Smooth muscle cell (in vitro differentiated cells): ENCODE results near the gene PREPL. TPM values are rescaled to one million over a fixed set of nuclear protein-coding genes. Genes with fewer than 3 reads are reported as not detected.

Experiments
- DNase-seq: peaks from one replicate; lab custom pipeline; 2025; ENCODE audit not compliant: unreplicated experiment; lab: John Stamatoyannopoulos, UW
- H2AFZ ChIP-seq: fragments of 200-600 bp; sonication (generic); 2 replicates; pipeline ENCODE4 v1.6.0; 2016; ENCODE audit warnings: antibody characterized with exemption, low read depth, mild to moderate bottlenecking
- H3F3A ChIP-seq: fragments of 200-600 bp; sonication (generic); 2 replicates; pipeline ENCODE4 v1.6.0; 2017; ENCODE audit warnings: antibody characterized with exemption, low read depth
- H3K27ac ChIP-seq: fragments of 200-600 bp; sonication (generic); 2 replicates; pipeline ENCODE4 v1.5.1; 2016; ENCODE audit warnings: low read depth, mild to moderate bottlenecking
- H3K27me3 ChIP-seq: fragments of 200-600 bp; sonication (generic); 2 replicates; pipeline ENCODE4 v1.6.1; 2016; ENCODE audit warnings: low read depth, mild to moderate bottlenecking
- H3K36me3 ChIP-seq: fragments of 200-600 bp; sonication (generic); 2 replicates; pipeline ENCODE4 v1.5.1; 2016; ENCODE audit warnings: low read depth
- H3K4me1 ChIP-seq: fragments of 200-600 bp; sonication (generic); 2 replicates; pipeline ENCODE4 v1.5.1; 2016; ENCODE audit warnings: low read depth
- H3K4me2 ChIP-seq: fragments of 200-600 bp; sonication (generic); 2 replicates; pipeline ENCODE4 v1.6.0; 2016; ENCODE audit warnings: mild to moderate bottlenecking
- H3K4me3 ChIP-seq: fragments of 200-600 bp; sonication (generic); 2 replicates; pipeline ENCODE4 v1.5.1; 2016; ENCODE audit warnings: mild to moderate bottlenecking
- H3K79me2 ChIP-seq: fragments of 200-600 bp; sonication (generic); 2 replicates; pipeline ENCODE4 v1.6.0; 2016; ENCODE audit warnings: low read depth, mild to moderate bottlenecking
- H3K9ac ChIP-seq: fragments of 200-600 bp; sonication (generic); 2 replicates; pipeline ENCODE4 v1.6.0; 2016; ENCODE audit warnings: low read depth
- H3K9me3 ChIP-seq: fragments of 200-600 bp; sonication (generic); replicated peaks from 2 replicates; pipeline ENCODE4 v1.5.1; 2016; ENCODE audit warnings: low read depth
- H4K20me1 ChIP-seq: fragments of 200-600 bp; sonication (generic); 2 replicates; pipeline ENCODE4 v1.6.0; 2016; ENCODE audit warnings: low read depth
- CTCF ChIP-seq: fragments of 200-600 bp; sonication (generic); IDR thresholded peaks from 2 replicates; pipeline ENCODE4 v1.5.1; 2017; ENCODE audit warnings: borderline replicate concordance, mild to moderate bottlenecking, antibody characterized with exemption; ENCODE audit not compliant: insufficient read depth, poor library complexity, severe bottlenecking
- WGBS: methylation state at CpG from one replicate; pipeline ENCODE4 v1.1.7; 2016; ENCODE audit warnings: low lambda C conversion rate; 5-methylcytosine and 5-hydroxymethylcytosine counted together
- polyA plus RNA-seq: library from polyadenylated mRNA; unstranded; fragments of >200 nt; fragmentation: Nextera tagmentation; extraction: Ambion mirVana; gene quantifications from 2 replicates; pipeline ENCODE4 v1.2.1, GENCODE V29; 2016
- total RNA-seq: library from RNA; depleted of rRNA; stranded (reverse); fragments of >200 nt; gene quantifications from 2 replicates; pipeline ENCODE4 v1.2.3, GENCODE V29; 2014

Gene PREPL
- total and polyA plus RNA-seq, 2 experiments from 2014 or later = 16.7 to 43.8 TPM

DNA sequence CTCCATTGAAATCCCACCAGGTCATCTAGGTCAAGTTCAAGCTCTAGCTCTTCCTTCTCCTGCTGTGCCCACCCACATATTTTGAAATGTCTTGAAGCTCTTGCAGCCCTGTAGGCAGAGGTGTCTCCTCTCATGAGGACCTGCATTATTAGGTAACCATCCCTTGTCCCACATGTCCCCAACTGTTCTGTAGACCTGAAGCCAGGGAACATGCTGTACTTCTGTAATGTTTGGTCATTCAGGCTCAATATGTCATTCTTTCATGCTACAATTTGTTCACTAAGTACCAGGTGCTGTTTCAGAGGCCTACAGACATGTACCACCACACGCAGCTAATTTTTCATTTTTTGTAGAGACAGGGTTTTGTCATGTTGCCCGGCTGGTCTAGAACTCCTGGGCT, 63.9 kb downstream of the PREPL start:
- H2AFZ ChIP-seq = no peak overlapping the region
- no peaks in the 10 kb centered on the region for H3K9me3 ChIP-seq
- 84% methylated on average over 2 of the region's 2 CpGs for WGBS
- no peaks in the 10 kb centered on the region for H3F3A ChIP-seq
- peaks cover 19% of the 10 kb centered on the region for H3K27me3 ChIP-seq
- no peak overlapping the region for H3K4me2 ChIP-seq
- TF ChIP-seq CTCF = no peak
- DNase-seq = no peak
- no peak overlapping the region for H3K4me3 ChIP-seq
- H3K9ac ChIP-seq = no peak overlapping the region
- no peaks in the 10 kb centered on the region for H3K4me1 ChIP-seq
- no peaks in the 10 kb centered on the region for H4K20me1 ChIP-seq
- no peaks in the 10 kb centered on the region for H3K36me3 ChIP-seq
- no peak overlapping the region for H3K27ac ChIP-seq
- no peaks in the 10 kb centered on the region for H3K79me2 ChIP-seq

- H4K20me1 ChIP-seq = no peaks in the 10 kb centered on the region
- H3K4me2 ChIP-seq = no peak overlapping the region
- no peak overlapping the region for H3K27ac ChIP-seq
- H3K36me3 ChIP-seq = no peaks in the 10 kb centered on the region
- H3K27me3 ChIP-seq = peaks cover 19% of the 10 kb centered on the region
- no peak overlapping the region for H3K4me3 ChIP-seq
- no peak for TF ChIP-seq CTCF
- no peak overlapping the region for H2AFZ ChIP-seq
- WGBS = 92% methylated on average over 5 of the region's 5 CpGs
- H3K9me3 ChIP-seq = no peaks in the 10 kb centered on the region
- H3K9ac ChIP-seq = no peak overlapping the region
- H3F3A ChIP-seq = no peaks in the 10 kb centered on the region
- DNase-seq = no peak
- no peaks in the 10 kb centered on the region for H3K79me2 ChIP-seq
- no peaks in the 10 kb centered on the region for H3K4me1 ChIP-seq
Observed at GRCh38 chr2:44296653-44297052, 64.6 kb downstream of the PREPL start.

GRCh38 chr2:44295633-44296359, 65.5 kb downstream of the PREPL start:
- Histone ChIP-seq H3K4me3 (no peak overlapping the region), H2AFZ (no peak overlapping the region), H3F3A (no peaks in the 10 kb centered on the region), H4K20me1 (no peaks in the 10 kb centered on the region), H3K79me2 (no peaks in the 10 kb centered on the region), H3K9me3 (no peaks in the 10 kb centered on the region), H3K4me1 (no peaks in the 10 kb centered on the region), H3K27ac (no peak overlapping the region), H3K9ac (no peak overlapping the region), H3K36me3 (no peaks in the 10 kb centered on the region), H3K27me3 (peaks cover 18% of the 10 kb centered on the region), H3K4me2 (no peak overlapping the region)
- no peak for DNase-seq
- 87% methylated on average over 8 of the region's 8 CpGs for WGBS
- TF ChIP-seq CTCF = no peak

GRCh38 chr2:44295113-44295512, 66.2 kb downstream of the PREPL start:
- H3K9me3 ChIP-seq = no peaks in the 10 kb centered on the region
- no peaks in the 10 kb centered on the region for H3K79me2 ChIP-seq
- peaks cover 11% of the 10 kb centered on the region for H3K27me3 ChIP-seq
- H3F3A ChIP-seq = no peaks in the 10 kb centered on the region
- no peak for DNase-seq
- no peaks in the 10 kb centered on the region for H3K36me3 ChIP-seq
- no peak overlapping the region for H2AFZ ChIP-seq
- no peak overlapping the region for H3K4me3 ChIP-seq
- peaks cover 3% of the 10 kb centered on the region for H3K4me1 ChIP-seq
- no peak overlapping the region for H3K27ac ChIP-seq
- over 99% methylated on average over 5 of the region's 5 CpGs for WGBS
- H3K4me2 ChIP-seq = no peak overlapping the region
- no peak for TF ChIP-seq CTCF
- H3K9ac ChIP-seq = no peak overlapping the region
- no peaks in the 10 kb centered on the region for H4K20me1 ChIP-seq
